SK-N-SH (cell line): ENCODE measurements around the gene RBMS3. TPM values are rescaled to one million over a fixed set of nuclear protein-coding genes. Genes with fewer than 3 reads are reported as not detected.

ENCODE experiments used
- CTCF ChIA-PET: fragments of 300-600, 350-600 bp; formaldehyde crosslinking; extraction: SDS; loops from one replicate; lab custom pipeline; 2021; lab: Yijun Ruan, JAX
- POLR2A ChIA-PET: fragments of 350-600 bp; sonication (Branson Sonifier 250); formaldehyde crosslinking; extraction: SDS; loops from one replicate; lab custom pipeline; 2020; ENCODE audit warnings: antibody characterized with exemption, inconsistent platforms; lab: Yijun Ruan, JAX
- DNase-seq: peaks from one replicate; pipeline ENCODE4 v3.0.0; 2012
- H2AFZ ChIP-seq: fragments of 200-600 bp; sonication (generic); 2 replicates; pipeline ENCODE4 v1.8.1; 2016; ENCODE audit warnings: antibody characterized with exemption, mild to moderate bottlenecking, low read depth
- H3F3A ChIP-seq: fragments of 200-600 bp; sonication (generic); replicated peaks from 2 replicates; pipeline ENCODE3; 2016; ENCODE audit warnings: antibody characterized with exemption, mild to moderate bottlenecking; ENCODE audit not compliant: insufficient read depth
- H3K27ac ChIP-seq, 2 experiments: fragments of 200-500 bp in 1 of 2; fragments of 200-600 bp in 1 of 2; sonication (Bioruptor generic) in 1 of 2; sonication (generic), shearing (Covaris generic) in 1 of 2; 2 replicates each; pipeline versions ENCODE4 v1.5.1 to v1.6.1; 2014 to 2016; ENCODE audit warnings: low read depth in 2 of 2, inconsistent platforms in 1 of 2, low read length in 1 of 2, mild to moderate bottlenecking in 1 of 2, mixed read lengths in 1 of 2
- H3K27me3 ChIP-seq: fragments of 200-600 bp; sonication (generic), shearing (Covaris generic); 2 replicates; pipeline ENCODE4 v1.6.1; 2016; ENCODE audit warnings: mixed run types; ENCODE audit not compliant: insufficient read depth
- H3K36me3 ChIP-seq, 2 experiments: fragments of 200-500 bp in 1 of 2; fragments of 200-600 bp in 1 of 2; sonication (Bioruptor generic) in 1 of 2; sonication (generic) in 1 of 2; replicated peaks in 1 of 2; 2 replicates each; pipeline versions ENCODE3 to v1.5.1; 2014 to 2016; ENCODE audit warnings: low read length in 1 of 2, mild to moderate bottlenecking in 1 of 2; ENCODE audit not compliant: insufficient read depth in 2 of 2, control insufficient read depth in 1 of 2
- H3K4me1 ChIP-seq, 2 experiments: fragments of 200-500 bp in 1 of 2; fragments of 200-600 bp in 1 of 2; sonication (Bioruptor generic) in 1 of 2; sonication (generic), shearing (Covaris generic) in 1 of 2; 2 replicates each; pipeline versions ENCODE4 v1.5.1 to v1.6.1; 2014 to 2016; ENCODE audit warnings: low read depth in 1 of 2, low read length in 1 of 2, mixed run types in 1 of 2; ENCODE audit not compliant: insufficient read depth in 2 of 2, control insufficient read depth in 1 of 2
- H3K4me2 ChIP-seq: fragments of 200-600 bp; sonication (generic), shearing (Covaris generic); 2 replicates; pipeline ENCODE4 v1.6.1; 2017; ENCODE audit warnings: mixed run types
- H3K4me3 ChIP-seq, 2 experiments: fragments of 200-500 bp in 1 of 2; fragments of 200-600 bp in 1 of 2; sonication (Bioruptor generic) in 1 of 2; sonication (generic), shearing (Covaris generic) in 1 of 2; 2 replicates each; pipeline versions ENCODE4 v1.5.1 to v1.8.1; 2014 to 2016; ENCODE audit warnings: low read depth in 2 of 2, inconsistent platforms in 1 of 2, low read length in 1 of 2, mild to moderate bottlenecking in 1 of 2, mixed read lengths in 1 of 2, moderate library complexity in 1 of 2
- H3K79me2 ChIP-seq: fragments of 200-600 bp; sonication (generic); 2 replicates; pipeline ENCODE4 v1.8.1; 2017; ENCODE audit warnings: mild to moderate bottlenecking; ENCODE audit not compliant: insufficient read depth
- H3K9ac ChIP-seq: fragments of 200-600 bp; sonication (generic); 2 replicates; pipeline ENCODE4 v1.6.1; 2017; ENCODE audit warnings: mixed run types
- H3K9me2 ChIP-seq: fragments of 200-600 bp; sonication (generic); 2 replicates; pipeline ENCODE4 v1.6.1; 2017; ENCODE audit warnings: mixed run types
- H3K9me3 ChIP-seq: fragments of 200-600 bp; sonication (generic); 2 replicates; pipeline ENCODE4 v1.6.1; 2017; ENCODE audit warnings: mixed run types, mild to moderate bottlenecking, moderate library complexity
- H4K20me1 ChIP-seq: fragments of 200-600 bp; sonication (generic); 2 replicates; pipeline ENCODE4 v1.6.1; 2017; ENCODE audit warnings: mild to moderate bottlenecking, mixed run types; ENCODE audit not compliant: insufficient read depth
- EP300 ChIP-seq, 2 experiments: IDR thresholded peaks; 2 replicates each; pipeline versions ENCODE4 v1.4.0 to v1.6.1; 2012; ENCODE audit warnings: borderline replicate concordance in 1 of 2, low read depth in 1 of 2, low read length in 1 of 2
- EZH2phosphoT487 ChIP-seq: fragments of 200-600 bp; sonication (generic); IDR thresholded peaks from 2 replicates; pipeline ENCODE4 v1.6.1; 2017; ENCODE audit warnings: low read depth, mixed run types, mild to moderate bottlenecking, antibody characterized with exemption, moderate library complexity, borderline replicate concordance
- FOXJ3 ChIP-seq: sonication (generic); formaldehyde crosslinking; IDR thresholded peaks from 2 replicates; pipeline ENCODE4 v1.5.1; 2020; ENCODE audit warnings: mild to moderate bottlenecking, missing genetic modification reagents
- FOXM1 ChIP-seq: IDR thresholded peaks from 2 replicates; pipeline ENCODE4 v1.4.0; 2012; ENCODE audit warnings: low read depth, mild to moderate bottlenecking
- GABPA ChIP-seq: IDR thresholded peaks from 2 replicates; pipeline ENCODE4 v1.4.0; 2012; ENCODE audit warnings: low read depth, mild to moderate bottlenecking
- GATA2 ChIP-seq: sonication (generic); formaldehyde crosslinking; IDR thresholded peaks from 2 replicates; pipeline ENCODE4 v1.5.0; 2020; ENCODE audit warnings: mild to moderate bottlenecking, missing genetic modification reagents
- MEF2A ChIP-seq: IDR thresholded peaks from 2 replicates; pipeline ENCODE4 v1.4.0; 2012; ENCODE audit warnings: low read depth, borderline replicate concordance
- NFIC ChIP-seq: IDR thresholded peaks from 2 replicates; pipeline ENCODE4 v1.4.0; 2012; ENCODE audit warnings: borderline replicate concordance
- POLR2AphosphoS5 ChIP-seq: IDR thresholded peaks from 2 replicates; pipeline ENCODE4 v1.6.1; 2012; ENCODE audit warnings: low read depth, low read length
- RAD21 ChIP-seq: IDR thresholded peaks from 2 replicates; pipeline ENCODE4 v1.6.1; 2012; ENCODE audit warnings: mild to moderate bottlenecking, low read length
- REST ChIP-seq: IDR thresholded peaks from 2 replicates; pipeline ENCODE4 v1.6.1; 2012; ENCODE audit warnings: mild to moderate bottlenecking, low read depth, low read length, moderate library complexity
- SMC3 ChIP-seq: IDR thresholded peaks from 2 replicates; pipeline ENCODE4 v1.6.1; 2012; ENCODE audit warnings: low read depth, low read length, improper control_type of control experiment
- TAF1 ChIP-seq: IDR thresholded peaks from 2 replicates; pipeline ENCODE4 v1.6.1; 2012; ENCODE audit warnings: low read depth, mild to moderate bottlenecking, low read length, moderate library complexity, borderline replicate concordance
- WGBS: methylation state at CpG from one replicate; pipeline ENCODE4 v1.1.6; 2017; ENCODE audit warnings: low lambda C conversion rate; 5-methylcytosine and 5-hydroxymethylcytosine counted together
- polyA plus RNA-seq, 3 experiments: library from polyadenylated mRNA; depleted of rRNA; stranded (reverse); fragments of >200 nt; gene quantifications; 2 replicates each; pipeline ENCODE4 v1.2.3, GENCODE V29; 2012

The RBMS3 gene
- polyA plus RNA-seq, 1 of the 3 experiments (the other 2 are of a cell fraction), result 8.2 TPM

- no peaks in the 10 kb centered on the region for H3K9me2 ChIP-seq
- H3K9ac ChIP-seq, result no peak overlapping the region
- DNase-seq, result no peak
- no peak overlapping the region; a peak in 1 of 4 replicates for H3K27ac ChIP-seq
- no peaks in the 10 kb centered on the region for H3K9me3 ChIP-seq
- H3F3A ChIP-seq, result no peaks in the 10 kb centered on the region
- no peak overlapping the region for H3K4me3 ChIP-seq
- no peak for TF ChIP-seq RAD21
- TF ChIP-seq POLR2AphosphoS5, result no peak
- no peak for TF ChIP-seq FOXM1
- no peak for TF ChIP-seq GABPA
- no peak for TF ChIP-seq EZH2phosphoT487
- TF ChIP-seq MEF2A, result no peak
- no peak for TF ChIP-seq TAF1
- no peak for TF ChIP-seq FOXJ3 (CRISPR knock-in tag)
- H3K27me3 ChIP-seq, result no peaks in the 10 kb centered on the region
- H3K36me3 ChIP-seq, result peaks cover 3 to 5% of the 10 kb centered on the region in 2 experiments
- ChIA-PET CTCF (no interaction called here), POLR2A (no interaction called here)
- H3K4me1 ChIP-seq, result peaks cover 0 to 6% of the 10 kb centered on the region in 2 experiments; a peak in 3 of 4 replicates
- no peak overlapping the region for H2AFZ ChIP-seq
- H3K4me2 ChIP-seq, result no peak overlapping the region
- H4K20me1 ChIP-seq, result no peaks in the 10 kb centered on the region
- H3K79me2 ChIP-seq, result no peaks in the 10 kb centered on the region
Measured at GRCh38 chr3:29747991-29748390, 467.1 kb downstream of the RBMS3 start.

DNA sequence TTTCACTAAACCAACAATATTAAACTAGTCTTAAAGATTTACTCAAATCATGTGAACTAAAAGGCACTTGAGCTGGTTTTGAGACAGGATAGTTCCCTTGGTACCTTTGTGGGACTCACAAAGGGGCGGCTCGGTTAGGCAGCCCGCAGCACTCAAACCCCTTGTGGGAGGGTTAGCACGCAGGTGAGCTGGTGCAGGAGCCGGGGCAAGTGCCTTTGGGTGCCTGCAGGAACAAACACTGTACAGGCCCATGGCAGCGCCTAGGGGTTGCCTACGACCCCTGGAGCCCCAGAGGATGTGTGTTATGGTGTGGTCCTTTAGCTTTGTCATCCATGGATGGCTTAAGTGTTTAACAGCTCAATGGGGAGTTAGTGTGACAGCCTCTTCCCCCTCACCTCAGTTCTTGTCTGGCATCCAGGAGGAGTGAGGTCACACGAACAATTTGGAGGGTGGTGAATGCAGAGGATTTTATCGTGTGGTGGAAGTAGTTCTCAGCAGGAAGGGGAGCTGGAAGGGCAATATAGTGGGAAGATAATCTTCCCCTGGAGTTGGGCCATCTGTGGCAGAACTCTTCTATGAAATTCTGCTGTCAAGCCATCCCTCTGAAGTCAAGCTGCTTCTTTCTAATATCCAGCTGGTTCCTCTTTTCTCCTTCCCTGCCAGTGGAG lies 470.9 kb downstream of the RBMS3 start:
- Histone ChIP-seq H3K9ac (no peak overlapping the region), H4K20me1 (no peaks in the 10 kb centered on the region), H3K9me3 (no peaks in the 10 kb centered on the region), H3F3A (no peaks in the 10 kb centered on the region), H3K4me1 (peaks cover 2 to 3% of the 10 kb centered on the region in 2 experiments; a peak in 3 of 4 replicates), H3K27me3 (no peaks in the 10 kb centered on the region), H3K4me2 (no peak overlapping the region), H3K27ac (no peak overlapping the region), H3K4me3 (no peak overlapping the region), H2AFZ (no peak overlapping the region), H3K36me3 (peaks cover 3 to 5% of the 10 kb centered on the region in 2 experiments), H3K9me2 (no peaks in the 10 kb centered on the region), H3K79me2 (no peaks in the 10 kb centered on the region)
- ChIA-PET CTCF (interaction anchor here (1.2 kb wide), 2 partner anchors 14 to 16 kb away, joined by 3 to 4 read pairs; no protein-coding TSS in a partner anchor), POLR2A (no interaction called here)
- TF ChIP-seq EP300 (IDR thresholded peaks at IDR 0.05; ENCODE audit: borderline replicate concordance in 1 of 2, low read depth in 1 of 2, low read length in 1 of 2), result no peak
- TF ChIP-seq GATA2 (CRISPR knock-in tag), result no peak
- TF ChIP-seq REST, result no peak
- no peak for TF ChIP-seq NFIC
- TF ChIP-seq SMC3, result no peak
- 98% methylated on average over 9 of the region's 9 CpGs for WGBS
- DNase-seq, result no peak
